Prostate gland (tissue), 2 donors: ENCODE results near the gene SRGAP1.
"Not testable (repeated sequence)": the region's sequence is repeated elsewhere in the genome, so short reads cannot be mapped to it uniquely, and the experiment has no call there.

ENCODE experiments used
- CTCF ChIP-seq, 4 experiments: fragments of 200-600 bp in 2 of 4; fragments of 450-650 bp in 2 of 4; sonication (generic) in 2 of 4; IDR thresholded peaks; 1 replicate in 3 of 4; 2 replicates in 1 of 4; pipeline ENCODE4 v1.5.1; 2016 to 2019; ENCODE audit warnings: antibody characterized with exemption in 4 of 4, mild to moderate bottlenecking in 2 of 4, moderate library complexity in 2 of 4
- POLR2A ChIP-seq: fragments of 450-650 bp; IDR thresholded peaks from one replicate; pipeline ENCODE4 v1.6.1; 2016; ENCODE audit warnings: antibody characterized with exemption, mild to moderate bottlenecking
- POLR2AphosphoS5 ChIP-seq: sonication (generic); formaldehyde crosslinking; IDR thresholded peaks from one replicate; pipeline ENCODE4 v1.6.1; 2017; ENCODE audit warnings: antibody characterized with exemption

DNA sequence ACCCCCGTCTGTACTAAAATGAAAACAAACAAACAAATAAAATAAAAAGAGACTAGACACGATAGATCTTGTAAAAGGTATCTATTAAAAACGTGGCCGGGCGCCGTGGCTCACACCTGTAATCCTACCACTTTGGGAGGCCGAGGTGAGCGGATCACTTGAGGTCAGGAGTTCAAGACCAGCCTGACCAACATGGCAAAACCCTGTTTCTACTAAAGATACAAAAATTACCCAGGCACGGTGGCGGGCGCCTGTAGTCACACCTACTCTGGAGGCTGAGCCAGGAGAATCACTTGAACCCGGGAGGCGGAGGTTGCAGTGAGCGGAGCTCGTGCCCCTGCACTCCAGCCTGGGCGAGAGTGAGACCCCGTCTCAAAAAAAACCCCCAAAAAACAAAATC, 1.8 kb upstream of the SRGAP1 start:
- not testable (repeated sequence) for TF ChIP-seq CTCF (IDR thresholded peaks at IDR 0.05); POLR2AphosphoS5; POLR2A
